Middle frontal gyrus (tissue), 1 donor: ENCODE results near the gene THOC5.
"Not testable (repeated sequence)": the region's sequence is repeated elsewhere in the genome, so short reads cannot be mapped to it uniquely, and the experiment has no call there.

Experiments used
- DNase-seq: peaks from one replicate; pipeline ENCODE4 v3.0.0-alpha.2; 2015; ENCODE audit warnings: low spot score; ENCODE audit errors: extremely low spot score

THOC5 gene

DNA sequence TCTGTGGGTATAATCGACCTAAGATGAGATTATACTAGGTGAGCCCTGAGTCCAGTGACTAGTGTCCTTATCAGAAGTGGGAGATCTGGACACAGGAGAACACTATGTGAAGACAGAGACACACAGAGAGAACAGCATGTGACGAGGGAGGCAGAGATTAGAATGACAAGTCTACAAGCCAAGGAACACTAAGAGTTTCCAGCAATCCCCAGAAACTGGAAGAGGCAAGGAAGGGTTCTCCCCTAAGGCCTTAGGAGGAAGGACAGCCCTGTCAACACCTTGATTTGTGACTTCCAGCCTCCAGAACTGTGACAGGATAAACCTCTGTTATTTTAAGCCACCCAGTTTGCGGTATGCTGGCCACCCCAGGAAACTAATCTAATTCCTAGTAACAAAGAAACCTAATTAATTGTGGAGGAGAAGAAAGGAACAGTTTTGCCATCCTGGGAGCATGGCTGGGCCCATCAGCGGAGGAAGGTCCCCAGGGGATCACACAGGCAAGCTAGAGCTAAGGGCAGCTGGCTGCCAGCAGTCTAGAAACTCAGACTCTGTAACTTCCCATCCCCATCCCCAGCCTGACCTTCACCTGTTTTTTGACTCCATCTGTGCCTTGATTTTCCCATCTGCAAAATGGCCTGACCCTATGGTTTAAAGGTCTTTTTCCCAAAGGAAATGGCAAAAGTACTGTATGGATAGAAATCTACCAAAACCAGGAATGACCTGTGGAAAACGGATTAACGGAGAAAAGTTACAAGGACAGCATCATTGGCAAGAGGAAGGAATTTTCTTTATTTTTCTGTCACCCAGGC lies 10.3 kb upstream of the THOC5 start:
- DNase-seq, result no peak

DNA sequence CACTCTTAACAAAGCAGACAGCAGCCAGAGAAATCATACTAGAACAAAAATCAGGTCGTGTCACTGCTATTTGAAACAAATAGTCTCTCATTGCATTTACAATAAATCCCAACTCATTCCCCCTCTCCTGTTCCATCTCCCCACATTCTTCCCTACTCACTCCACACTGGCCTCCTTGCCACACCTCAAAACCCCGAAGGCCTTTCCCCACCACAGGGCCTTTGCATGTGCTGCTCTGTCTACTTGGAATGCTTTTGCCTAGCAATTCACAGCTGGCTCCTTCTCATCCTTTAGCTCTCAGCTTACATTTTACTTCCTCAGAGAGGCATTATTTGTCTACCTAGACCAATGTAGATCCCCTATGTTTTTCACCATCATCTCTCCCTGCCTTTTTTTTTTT lies 6.3 kb upstream of the THOC5 start:
- no peak for DNase-seq

DNA sequence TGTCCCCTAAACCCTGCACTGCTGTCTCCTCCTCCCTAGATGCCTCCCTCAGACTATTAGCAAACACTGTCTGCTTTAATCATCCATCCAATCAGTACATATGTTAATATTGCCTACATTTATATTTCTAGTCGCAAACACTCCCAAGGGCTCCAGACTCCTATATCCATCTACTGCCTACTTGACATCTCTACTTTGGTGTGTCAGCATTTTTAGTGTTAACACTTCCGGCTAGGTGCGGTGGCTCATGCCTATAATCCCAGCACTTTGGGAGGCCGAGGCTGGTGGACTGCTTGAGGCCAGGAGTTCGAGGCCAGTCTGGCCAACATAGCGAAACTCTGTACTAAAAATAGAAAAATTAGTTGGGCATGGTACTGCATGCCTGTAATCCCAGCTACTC lies 5.5 kb upstream of the THOC5 start:
- DNase-seq, result no peak

DNA sequence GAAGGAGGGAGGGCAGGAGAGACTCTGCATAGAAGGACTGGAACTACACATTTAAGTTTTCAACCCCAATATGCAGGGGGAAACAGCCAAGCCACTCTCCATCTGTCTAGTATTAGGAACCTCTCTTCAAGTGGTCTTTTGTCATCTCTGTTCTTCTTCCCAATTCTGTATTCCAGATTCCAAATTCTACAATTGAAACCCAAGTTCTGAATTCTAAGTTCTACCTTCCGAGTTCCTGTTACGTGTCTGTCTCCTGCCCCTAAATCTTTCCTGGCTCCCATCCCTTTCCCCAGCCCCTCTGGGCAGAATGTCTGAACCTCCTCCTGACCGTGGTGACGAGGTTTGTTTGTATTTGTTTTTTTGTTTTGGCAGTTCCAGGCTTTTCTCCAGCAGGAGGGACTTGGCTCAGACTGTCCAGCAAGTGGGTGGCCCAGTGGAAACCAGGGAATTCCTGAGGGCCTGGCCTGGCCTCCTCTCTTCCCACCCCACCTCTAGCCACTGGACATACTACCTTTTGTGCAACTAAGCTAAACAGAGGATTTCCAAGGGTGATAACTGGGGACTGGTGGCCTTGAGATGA lies 1.6 kb upstream of the THOC5 start:
- DNase-seq, result no peak

DNA sequence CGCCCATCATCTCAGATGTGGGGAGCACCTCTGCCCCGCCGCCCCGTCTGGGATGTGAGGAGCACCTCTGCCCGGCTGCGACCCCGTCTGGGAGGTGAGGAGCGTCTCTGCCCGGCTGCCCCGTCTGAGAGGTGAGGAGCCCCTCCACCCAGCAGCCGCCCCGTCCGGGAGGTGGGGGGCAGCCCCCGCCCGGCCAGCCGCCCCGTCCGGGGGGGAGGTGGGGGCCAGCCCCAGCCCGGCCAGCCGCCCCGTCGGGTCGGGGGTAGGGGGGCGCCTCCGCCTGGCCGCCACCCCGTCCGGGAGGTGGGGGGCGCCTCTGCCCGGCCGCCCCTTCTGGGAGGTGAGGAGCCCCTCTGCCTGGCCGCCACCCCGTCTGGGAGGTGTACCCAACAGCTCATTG lies 1.2 kb downstream of the THOC5 start:
- DNase-seq, result not testable (repeated sequence)

DNA sequence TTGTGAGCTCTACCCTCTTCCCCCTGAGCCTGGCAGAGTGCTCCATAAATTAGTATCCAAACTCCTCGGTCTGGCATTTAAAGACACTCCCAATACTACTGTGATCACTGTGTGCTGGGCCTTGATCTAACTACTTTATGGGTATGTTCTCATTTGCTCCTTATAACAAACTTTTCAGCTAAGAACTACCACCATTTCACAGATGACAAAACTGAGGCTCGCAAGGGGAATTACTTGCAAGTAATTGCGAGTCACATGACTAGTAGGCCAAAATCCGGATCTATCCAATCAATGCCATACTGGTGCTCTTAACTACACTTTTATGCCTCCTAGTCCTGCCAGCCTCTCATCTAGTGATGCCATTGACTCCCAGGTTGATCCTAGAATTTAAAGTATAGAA lies 3.6 kb downstream of the THOC5 start:
- no peak for DNase-seq

DNA sequence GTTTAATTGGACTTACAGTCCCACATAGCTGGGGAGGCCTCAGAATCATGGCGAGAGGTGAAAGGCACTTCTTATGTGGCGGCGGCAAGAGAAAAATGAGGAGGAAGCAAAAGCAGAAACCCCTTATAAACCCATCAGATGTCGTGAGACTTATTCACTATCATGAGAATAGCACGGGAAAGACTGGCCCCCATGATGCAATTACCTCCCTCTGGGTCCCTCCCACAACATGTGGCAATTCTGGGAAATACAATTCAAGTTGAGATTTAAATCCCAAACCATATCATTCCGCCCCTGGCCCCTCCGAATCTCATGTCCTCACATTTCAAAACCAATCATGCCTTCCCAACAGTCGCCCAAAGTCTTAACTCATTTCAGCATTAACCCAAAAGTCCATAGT lies 8.5 kb downstream of the THOC5 start:
- DNase-seq, result not testable (repeated sequence)

DNA sequence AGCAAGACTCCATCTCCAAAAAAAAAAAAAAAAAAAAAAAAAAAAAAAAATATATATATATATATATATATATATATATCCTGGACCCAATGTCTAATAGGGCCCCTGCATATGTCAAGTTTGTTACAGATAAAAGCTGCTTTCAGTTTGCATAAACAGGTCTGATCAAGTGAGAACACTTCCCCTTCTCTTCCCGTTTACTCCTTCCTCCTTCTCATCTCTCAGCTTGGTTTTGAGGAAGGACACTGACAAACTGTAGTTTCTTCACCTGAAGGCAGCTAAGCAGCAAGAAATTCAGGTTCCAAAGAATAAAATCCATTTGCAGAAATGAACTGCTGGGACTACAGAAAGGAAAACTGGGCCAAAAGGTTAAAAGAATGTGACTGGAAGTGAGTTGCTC lies 11.7 kb downstream of the THOC5 start:
- DNase-seq, result no peak

DNA sequence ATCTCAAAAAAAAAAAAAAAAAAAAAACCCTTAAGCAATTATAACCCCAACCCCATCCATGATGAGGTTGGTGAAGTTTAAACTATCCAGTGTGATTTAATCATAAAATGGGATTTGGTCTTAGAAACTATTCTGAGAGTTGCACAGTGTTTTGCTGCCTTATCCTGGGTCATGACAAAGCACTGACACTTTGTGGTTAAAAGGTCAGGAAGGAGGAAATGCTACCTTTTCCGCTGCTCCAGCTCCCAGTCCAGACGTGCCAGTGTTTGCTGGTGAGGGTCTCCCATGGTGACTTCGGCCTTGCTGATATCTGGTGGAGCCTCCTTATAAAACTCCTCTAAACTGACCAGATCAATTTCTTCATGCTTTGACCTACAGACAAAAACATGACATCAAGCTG lies 14.5 kb downstream of the THOC5 start:
- no peak for DNase-seq

DNA sequence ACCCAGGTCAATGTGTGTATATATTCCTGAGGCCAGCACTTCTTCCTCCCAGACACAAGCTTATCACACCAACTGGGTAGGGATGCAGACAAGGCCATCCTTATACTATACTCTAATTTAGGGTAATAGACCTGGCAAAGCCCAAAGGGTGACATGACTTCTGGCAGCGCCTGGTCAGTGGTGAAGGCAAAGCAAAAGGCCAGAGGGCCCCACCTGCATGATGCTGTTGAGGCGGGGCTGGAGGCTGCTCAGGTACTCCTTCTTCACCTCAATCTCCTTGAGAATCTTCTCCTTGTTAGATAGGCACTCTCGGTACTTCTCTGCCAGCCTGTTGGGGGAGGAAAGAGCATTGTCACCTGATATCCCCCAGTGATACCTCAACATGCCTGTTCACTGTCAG lies 17.1 kb downstream of the THOC5 start:
- no peak for DNase-seq

DNA sequence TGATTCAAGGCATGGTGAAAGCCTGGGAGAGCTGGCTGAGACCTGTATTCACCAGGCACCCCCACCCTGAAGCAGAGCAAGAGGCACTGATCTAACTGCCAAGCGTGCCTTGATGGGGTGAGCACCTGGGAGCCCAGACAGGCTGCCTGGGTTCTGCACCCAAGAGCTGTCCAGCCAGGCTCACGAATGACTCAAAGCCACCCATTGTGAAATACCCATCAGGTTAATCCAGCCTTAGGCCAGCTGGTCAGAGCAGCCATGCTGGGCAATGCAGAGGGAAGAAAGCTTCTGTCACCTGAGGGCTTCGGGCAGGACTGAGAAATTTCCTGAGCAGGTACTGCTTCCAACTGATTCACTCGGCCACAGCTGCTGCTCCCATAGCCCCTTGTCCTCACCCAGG lies 22.1 kb downstream of the THOC5 start:
- no peak for DNase-seq

DNA sequence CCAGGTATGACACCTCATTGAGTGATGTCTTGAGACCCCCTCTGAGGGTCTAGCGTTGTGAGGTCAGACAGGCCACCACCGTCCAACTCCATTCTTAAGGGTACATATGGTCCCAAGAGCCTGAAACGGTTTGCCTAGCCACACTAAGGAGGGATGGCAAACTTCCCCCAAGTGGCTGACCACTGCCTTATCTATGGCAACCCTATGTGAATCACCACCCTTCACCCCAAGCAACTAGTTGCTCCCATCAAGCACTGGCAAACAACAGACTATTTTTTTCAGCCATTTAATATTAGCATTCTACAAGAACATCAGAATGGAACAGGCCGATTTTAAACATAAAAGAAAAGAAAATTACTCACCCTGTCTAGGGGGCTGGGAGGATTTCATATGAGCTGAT lies 22.8 kb downstream of the THOC5 start:
- no peak for DNase-seq

DNA sequence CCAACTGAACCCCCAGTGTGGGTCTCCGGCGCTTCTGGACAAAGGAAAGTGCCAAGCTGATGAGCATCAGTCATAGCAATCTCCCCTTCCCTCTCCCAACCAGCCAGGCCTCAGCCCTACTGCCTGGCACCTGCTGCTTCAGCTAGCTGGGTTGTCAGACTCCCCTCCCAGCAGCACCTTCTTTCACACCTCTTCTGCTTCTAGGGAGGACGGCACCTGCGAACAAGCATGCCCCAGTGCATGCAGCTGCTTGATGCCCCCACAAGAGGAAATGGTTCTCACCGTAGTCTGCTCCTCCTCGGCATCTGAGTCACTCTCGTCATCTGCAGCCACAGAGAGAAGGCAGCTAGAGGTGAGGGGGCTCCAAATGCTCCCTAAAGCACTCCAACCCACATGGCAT lies 25.4 kb downstream of the THOC5 start:
- DNase-seq, result no peak

DNA sequence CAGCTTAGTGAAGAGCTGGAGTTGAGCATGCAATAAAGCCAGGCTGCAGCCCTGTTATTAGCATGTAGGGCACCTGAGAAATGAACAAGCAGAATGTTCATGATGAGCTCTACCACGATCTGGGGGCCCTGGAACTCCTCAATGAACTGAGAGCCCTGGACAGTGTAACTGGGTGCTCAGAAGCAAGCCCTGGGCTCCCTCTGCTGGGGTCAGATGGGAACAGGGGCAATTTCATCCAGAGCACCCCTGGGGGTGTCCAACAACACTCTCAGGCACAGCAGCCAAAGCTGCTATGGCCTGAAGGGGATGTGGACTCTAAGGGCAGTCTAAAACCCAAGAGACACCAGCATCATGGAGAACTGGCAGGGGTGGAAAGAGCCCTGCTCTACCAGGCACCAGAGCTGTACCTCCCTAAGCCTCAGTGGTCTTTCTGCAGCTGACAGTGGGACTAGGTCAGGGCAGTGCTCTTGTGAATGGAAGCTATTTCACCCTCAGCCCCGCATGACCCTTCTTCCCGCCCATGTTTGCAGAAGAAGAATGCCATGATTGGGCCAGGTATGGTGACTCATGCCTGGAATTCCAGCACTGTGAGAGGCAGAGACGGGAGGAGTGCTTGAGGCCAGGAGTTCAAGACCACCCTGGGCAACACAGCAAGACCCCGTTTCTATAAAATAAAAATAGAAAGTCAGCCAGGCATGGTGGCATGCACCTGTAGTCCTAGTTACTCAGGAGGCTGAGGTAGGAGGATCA lies 28.9 kb downstream of the THOC5 start:
- DNase-seq, result no peak

DNA sequence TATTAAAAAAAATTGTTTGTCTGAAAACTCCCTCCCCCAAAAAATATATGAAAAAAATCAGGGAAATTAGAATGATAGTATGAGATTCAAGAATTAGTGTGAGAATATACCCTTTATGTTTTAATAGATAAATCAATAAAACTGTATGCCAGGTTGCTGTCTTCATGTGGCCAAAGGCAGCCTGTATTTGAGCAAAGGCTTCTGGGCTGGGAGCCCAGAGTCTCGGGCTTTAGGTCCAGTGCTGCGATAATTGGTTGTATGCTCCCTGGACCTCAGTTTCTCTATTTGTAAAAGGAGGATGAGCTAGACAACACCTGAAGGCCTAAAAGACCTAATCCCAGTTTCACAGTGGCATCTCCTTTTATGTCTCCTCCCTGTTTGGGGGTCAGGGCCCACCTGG lies 29.8 kb downstream of the THOC5 start:
- DNase-seq, result no peak

DNA sequence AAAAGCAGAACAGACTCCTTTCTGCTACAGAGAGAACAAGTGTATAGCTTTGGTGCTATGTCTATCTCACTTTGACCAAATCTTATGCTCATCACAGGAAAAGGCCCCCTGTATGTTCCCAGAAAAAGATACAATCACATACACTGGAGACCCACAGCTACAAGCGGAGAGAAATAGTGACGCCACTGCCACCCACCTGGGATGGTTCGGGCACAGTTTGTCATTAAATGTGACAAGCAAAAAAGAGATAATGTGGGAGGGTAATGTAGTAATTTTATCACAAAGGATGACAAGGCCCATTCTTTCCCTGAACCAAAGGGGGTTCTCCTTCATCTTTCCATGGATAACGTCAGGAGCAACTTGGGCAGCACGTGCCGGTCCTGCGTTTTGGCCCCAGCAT lies 32.0 kb downstream of the THOC5 start:
- no peak for DNase-seq

DNA sequence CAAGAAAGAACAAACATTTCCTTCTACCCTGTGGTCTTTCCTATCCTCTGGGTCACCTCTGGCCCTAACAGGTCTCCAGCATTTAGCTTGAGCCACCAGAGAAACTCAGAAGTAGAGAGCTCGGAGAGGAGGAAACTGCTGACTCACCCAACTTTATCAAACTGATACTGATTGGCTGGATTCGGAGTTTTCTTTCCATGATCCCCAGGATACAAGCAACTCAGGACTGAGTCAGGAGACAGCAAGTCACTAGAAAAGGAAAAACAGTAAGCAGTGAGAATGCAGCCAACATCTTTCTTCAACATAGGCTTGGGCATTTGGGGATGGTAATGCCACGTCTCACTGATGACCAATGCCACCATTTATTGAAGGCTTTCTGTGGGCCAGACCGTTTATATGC lies 32.7 kb downstream of the THOC5 start:
- no peak for DNase-seq

DNA sequence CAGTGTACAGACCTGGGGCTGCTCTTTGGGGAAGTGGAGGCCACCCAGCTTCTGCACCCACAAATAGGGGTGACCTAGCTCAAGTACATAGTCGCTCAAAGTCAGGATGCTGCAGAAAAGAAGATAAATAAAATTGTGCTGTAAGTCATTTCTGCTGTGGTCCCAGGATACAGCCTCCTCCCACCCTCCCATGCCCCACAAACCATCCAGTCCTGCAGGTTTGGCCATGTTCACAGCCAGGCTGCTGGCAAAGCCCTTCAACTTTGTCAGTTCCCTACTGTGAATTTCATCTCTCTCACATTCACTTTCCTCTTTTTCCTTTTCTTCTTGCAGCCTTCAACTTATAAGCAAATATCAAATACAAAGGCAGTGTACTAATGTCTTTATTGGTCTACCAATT lies 33.6 kb downstream of the THOC5 start:
- no peak for DNase-seq

DNA sequence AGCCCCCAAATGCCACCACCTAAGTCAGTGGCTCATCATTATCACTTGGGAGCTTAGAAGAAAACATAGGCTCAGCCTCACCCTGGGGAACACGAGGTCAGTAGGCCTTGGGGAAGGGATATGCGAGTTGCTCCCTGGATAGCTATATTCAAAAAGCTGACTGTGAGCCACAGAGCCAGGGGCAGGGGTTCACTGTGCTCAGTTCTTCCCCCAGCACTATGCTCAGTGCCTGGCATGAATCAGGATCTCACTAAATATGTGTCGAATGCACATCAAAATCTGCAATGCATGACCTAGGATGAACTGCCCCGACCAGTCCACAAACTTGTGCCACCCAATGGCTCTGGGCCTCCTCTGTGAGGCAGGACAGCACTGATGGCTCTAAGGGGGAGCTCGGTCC lies 35.1 kb downstream of the THOC5 start:
- DNase-seq, result no peak

DNA sequence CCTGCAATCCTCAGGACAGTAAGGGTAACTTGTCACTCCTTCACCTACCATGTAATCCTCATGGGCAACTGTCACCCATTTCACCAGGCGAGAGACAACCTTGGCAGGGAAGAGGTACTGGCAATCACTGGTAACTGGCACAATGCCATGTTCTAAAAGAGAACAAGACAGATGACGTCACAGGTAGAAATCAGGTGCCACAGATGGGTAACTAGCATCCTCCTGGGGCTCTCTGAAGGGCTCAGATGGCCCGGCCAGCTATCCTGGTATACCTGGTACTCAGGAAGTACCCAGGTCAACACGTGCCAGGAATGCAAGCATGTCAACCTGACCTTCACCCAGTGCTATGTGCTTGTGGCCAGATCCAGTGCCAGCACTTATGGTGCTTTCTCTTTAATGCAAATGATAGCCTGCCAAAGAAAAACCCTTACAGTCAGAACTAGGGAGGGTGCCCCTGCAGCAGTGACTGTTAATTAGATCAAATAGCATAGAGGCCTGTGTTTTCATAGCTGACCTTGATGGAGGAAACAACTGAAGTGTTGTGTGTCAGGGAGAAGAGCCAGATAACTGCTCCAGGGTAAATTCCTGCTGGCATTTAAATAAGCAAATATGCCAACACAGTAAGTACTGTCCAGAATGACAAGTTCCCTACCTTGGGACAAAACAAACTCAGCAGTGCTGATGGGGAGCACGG lies 36.2 kb downstream of the THOC5 start:
- no peak for DNase-seq

DNA sequence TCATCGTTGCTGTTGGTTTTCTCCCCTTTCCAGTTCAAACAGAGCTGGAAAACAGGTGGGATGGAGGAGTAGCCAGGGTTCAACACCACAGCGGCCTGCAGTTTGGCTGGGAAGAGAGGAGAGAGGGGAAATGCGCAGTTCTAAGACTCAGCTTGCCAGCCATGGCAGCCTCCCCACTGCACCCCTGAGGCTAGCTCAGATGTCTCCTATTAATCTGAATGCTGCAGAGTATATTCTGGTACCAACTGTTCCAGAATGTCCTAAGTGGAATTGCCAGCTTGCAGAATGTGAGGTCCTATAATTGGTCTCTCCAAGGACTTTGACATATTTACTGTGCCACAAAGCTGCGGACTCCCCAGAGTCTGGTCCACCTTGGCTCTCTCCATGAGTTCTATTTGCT lies 41.5 kb downstream of the THOC5 start:
- DNase-seq, result no peak
